Fibroblast of villous mesenchyme (primary cell): ENCODE measurements around the gene ZNF821. TPM values are rescaled to one million over a fixed set of nuclear protein-coding genes. Genes with fewer than 3 reads are reported as not detected.

ENCODE experiments used
- DNase-seq: peaks from one replicate; pipeline ENCODE4 v3.0.0-alpha.2; 2010; ENCODE audit warnings: low read depth
- H3K4me3 ChIP-seq: 2 replicates; pipeline ENCODE4 v1.5.1; 2011; ENCODE audit warnings: low read depth, mild to moderate bottlenecking, low read length
- CTCF ChIP-seq: IDR thresholded peaks from 2 replicates; pipeline ENCODE4 v1.5.1; 2012; ENCODE audit warnings: low read depth, mild to moderate bottlenecking, low read length; ENCODE audit not compliant: insufficient read depth
- total RNA-seq: library from RNA; depleted of rRNA; stranded (reverse); fragments of >200 nt; gene quantifications from 2 replicates; pipeline ENCODE4 v1.2.3, GENCODE V29; 2012

ZNF821 gene
- total RNA-seq, 1 donor: 3.9 TPM

- peak; percentile 99 for DNase-seq
- peak within 1 kb of the TSS; percentile 97 for H3K4me3 ChIP-seq
- TF ChIP-seq CTCF: no peak
These were observed 11.1 kb upstream of the ZNF821 start, which contains the start of gene IST1 for GRCh38 chr16:71894921-71895678. IST1 (plus strand) TSS chr16:71895531; CDS start chr16:71915641, 20,110 bp downstream.

- peak overlapping the region; percentile 97 for H3K4me3 ChIP-seq
- TF ChIP-seq CTCF: no peak
- peak; percentile 81 for DNase-seq
These were observed 10.4 kb upstream of the ZNF821 start for GRCh38 chr16:71894229-71894920.

GRCh38 chr16:71893888-71894228 is 9.9 kb upstream of the ZNF821 start:
- TF ChIP-seq CTCF: no peak
- no peak for DNase-seq
- peak overlapping the region; percentile 97 for H3K4me3 ChIP-seq

GRCh38 chr16:71889147-71889546 is 5.2 kb upstream of the ZNF821 start:
- TF ChIP-seq CTCF: no peak
- no peak for DNase-seq

GRCh38 chr16:71885261-71885650 is 1.3 kb upstream of the ZNF821 start:
- DNase-seq: no peak
- no peak overlapping the region for H3K4me3 ChIP-seq
- TF ChIP-seq CTCF: no peak

More at GRCh38 chr16:71889147-71889546, 5.2 kb upstream of the ZNF821 start:
- H3K4me3 ChIP-seq: no peak overlapping the region

GRCh38 chr16:71883168-71883848 is 674 bp downstream of the ZNF821 start:
- no peak for TF ChIP-seq CTCF
- DNase-seq: no peak
- H3K4me3 ChIP-seq: peak overlapping the region; percentile 89
